Stomach (tissue), 4 donors: ENCODE data around the gene ALAD.
A peak's percentile ranks its signal among the peaks of the same experiment; 100 is the strongest.

Source experiments
- CTCF ChIP-seq, 7 experiments: fragments of 450-650 bp in 4 of 7; fragments of 200-600 bp in 3 of 7; sonication (generic) in 3 of 7; IDR thresholded peaks; one replicate each; pipeline ENCODE4 v1.5.1; 2016 to 2019; ENCODE audit warnings: antibody characterized with exemption in 7 of 7, control low read depth in 2 of 7, mild to moderate bottlenecking in 1 of 7
- POLR2AphosphoS5 ChIP-seq, 3 donors: sonication (generic); formaldehyde crosslinking; IDR thresholded peaks; one replicate each; pipeline ENCODE4 v1.6.1; 2016; ENCODE audit warnings: antibody characterized with exemption in 3 of 3

DNA sequence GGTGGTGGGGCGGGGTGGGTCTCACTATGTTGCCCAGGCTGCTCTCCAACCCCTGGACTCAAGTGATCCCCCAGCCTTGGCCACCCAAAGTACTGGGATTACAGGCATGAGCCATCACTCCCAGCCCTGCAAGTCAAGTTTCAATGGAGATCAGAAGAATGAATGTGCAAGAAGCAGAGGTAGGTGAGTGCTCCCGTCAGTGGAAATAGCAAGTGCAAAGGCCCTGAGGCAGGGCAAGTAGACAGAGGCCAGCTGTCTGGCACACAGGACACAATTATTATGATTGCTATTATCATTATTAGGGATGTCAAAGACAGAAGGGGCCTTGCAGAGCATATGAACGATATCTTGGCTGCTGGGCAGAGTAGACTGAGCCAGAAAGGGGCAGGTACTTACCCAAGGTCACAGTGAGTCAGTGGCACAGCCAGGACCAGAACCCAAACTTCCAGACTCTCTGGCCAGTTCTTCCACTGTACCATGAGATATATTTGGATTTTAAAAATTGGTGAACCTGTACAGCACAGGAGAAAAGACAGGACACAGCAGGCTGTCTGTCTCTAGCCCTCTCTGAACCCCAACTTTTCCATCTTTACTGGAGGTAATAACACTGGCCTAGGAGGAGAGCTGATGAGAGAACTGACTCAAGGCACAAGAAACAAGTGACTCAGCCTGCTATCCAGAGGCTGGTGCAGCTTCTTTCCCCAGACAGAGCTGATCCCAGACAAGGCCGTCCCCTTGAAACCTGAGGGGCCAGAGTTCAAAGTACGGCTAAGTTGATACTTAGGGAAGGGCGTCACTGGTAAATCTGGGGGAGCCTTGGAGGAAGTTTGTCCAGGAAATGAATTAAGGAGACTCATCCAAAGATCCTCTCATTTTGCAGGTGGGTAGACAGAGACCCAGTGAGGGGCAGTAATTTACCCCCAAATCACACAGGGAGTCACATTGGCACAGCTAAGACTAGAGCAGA, 25.7 kb downstream of the ALAD start:
- peak in 1 of 3 donors; percentile 13 for TF ChIP-seq POLR2AphosphoS5 (IDR thresholded peaks at IDR 0.05)
- no peak for TF ChIP-seq CTCF (IDR thresholded peaks at IDR 0.05)
